ENCODE measurements around the gene ARHGAP4. TPM values are rescaled to one million over a fixed set of nuclear protein-coding genes. Genes with fewer than 3 reads are reported as not detected.

Gene ARHGAP4
- total RNA-seq, 2 donors from 2014 or later: 7.6 to 8.9 TPM

GRCh38 chrX:153864561-153865320 lies 61.3 kb downstream of the ARHGAP4 start:
- H3K27me3 ChIP-seq: no peaks in the 10 kb centered on the region
- TF ChIP-seq, protein P1, sequence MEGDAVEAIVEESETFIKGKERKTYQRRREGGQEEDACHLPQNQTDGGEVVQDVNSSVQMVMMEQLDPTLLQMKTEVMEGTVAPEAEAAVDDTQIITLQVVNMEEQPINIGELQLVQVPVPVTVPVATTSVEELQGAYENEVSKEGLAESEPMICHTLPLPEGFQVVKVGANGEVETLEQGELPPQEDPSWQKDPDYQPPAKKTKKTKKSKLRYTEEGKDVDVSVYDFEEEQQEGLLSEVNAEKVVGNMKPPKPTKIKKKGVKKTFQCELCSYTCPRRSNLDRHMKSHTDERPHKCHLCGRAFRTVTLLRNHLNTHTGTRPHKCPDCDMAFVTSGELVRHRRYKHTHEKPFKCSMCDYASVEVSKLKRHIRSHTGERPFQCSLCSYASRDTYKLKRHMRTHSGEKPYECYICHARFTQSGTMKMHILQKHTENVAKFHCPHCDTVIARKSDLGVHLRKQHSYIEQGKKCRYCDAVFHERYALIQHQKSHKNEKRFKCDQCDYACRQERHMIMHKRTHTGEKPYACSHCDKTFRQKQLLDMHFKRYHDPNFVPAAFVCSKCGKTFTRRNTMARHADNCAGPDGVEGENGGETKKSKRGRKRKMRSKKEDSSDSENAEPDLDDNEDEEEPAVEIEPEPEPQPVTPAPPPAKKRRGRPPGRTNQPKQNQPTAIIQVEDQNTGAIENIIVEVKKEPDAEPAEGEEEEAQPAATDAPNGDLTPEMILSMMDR (IDR thresholded peaks at IDR 0.05): no peak
- H3K27ac ChIP-seq: no peak overlapping the region
- no peak overlapping the region for H3K4me3 ChIP-seq
- H3K9me3 ChIP-seq: no peaks in the 10 kb centered on the region
- no peak for DNase-seq (ENCODE audit: low spot score)
- H3K36me3 ChIP-seq: no peaks in the 10 kb centered on the region
- H3K4me1 ChIP-seq: no peaks in the 10 kb centered on the region

GRCh38 chrX:153864101-153864500 lies 62.0 kb downstream of the ARHGAP4 start:
- H3K4me3 ChIP-seq: no peak overlapping the region
- no peaks in the 10 kb centered on the region for H3K27me3 ChIP-seq
- TF ChIP-seq, protein P1 (IDR thresholded peaks at IDR 0.05): no peak
- H3K9me3 ChIP-seq: no peaks in the 10 kb centered on the region
- no peak overlapping the region for H3K27ac ChIP-seq
- no peaks in the 10 kb centered on the region for H3K36me3 ChIP-seq
- no peak for DNase-seq (ENCODE audit: low spot score)
- H3K4me1 ChIP-seq: no peaks in the 10 kb centered on the region

DNA sequence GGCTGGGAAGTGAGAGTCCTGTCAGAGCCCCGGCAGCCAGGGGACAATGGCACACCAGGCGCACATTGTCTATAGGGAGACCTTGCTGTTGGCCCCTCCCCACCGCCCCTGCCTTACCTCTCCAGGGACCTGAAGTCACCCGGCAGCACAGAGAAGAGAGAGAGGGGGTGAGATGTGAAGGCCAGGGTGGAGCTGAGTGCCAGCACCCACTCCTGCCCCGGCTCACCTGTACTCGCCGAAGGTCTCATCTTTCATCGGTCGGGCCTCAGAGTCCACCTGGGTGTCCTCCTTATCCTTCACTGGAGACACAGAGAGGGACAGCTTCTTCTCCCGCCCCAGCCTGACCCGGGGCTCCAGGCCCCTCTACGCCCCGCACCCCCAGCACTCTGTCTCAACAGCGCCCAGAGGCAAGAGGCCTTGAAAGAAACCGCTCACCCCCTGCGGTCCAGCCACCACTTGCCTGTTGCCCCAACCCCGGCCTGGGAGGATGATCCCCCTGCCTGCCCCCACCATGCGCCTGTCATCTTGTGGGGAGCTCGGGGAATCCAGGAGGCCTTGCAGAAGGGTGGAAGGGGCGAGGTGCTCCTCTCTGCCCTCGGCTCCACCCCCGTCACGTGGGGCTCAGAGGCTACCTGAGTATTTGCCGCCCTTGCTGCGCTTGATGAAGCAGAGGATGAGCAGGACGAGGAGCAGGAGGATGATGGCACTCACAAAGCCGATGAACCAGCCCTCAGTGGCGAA lies 62.6 kb downstream of the ARHGAP4 start:
- Histone ChIP-seq H3K4me1 (no peaks in the 10 kb centered on the region), H3K4me3 (no peak overlapping the region), H3K27ac (no peak overlapping the region), H3K9me3 (no peaks in the 10 kb centered on the region), H3K36me3 (no peaks in the 10 kb centered on the region), H3K27me3 (no peaks in the 10 kb centered on the region)
- TF ChIP-seq, protein P1 (IDR thresholded peaks at IDR 0.05): no peak
- no peak for DNase-seq (ENCODE audit: low spot score)

- no peak for DNase-seq (ENCODE audit: low spot score)
- H3K27ac ChIP-seq: no peak overlapping the region
- H3K27me3 ChIP-seq: no peaks in the 10 kb centered on the region
- TF ChIP-seq, protein P1 (IDR thresholded peaks at IDR 0.05): no peak
- H3K4me1 ChIP-seq: no peaks in the 10 kb centered on the region
- H3K9me3 ChIP-seq: no peaks in the 10 kb centered on the region
- H3K4me3 ChIP-seq: no peak overlapping the region
- H3K36me3 ChIP-seq: no peaks in the 10 kb centered on the region
Measured at GRCh38 chrX:153862369-153863250, 63.5 kb downstream of the ARHGAP4 start.

DNA sequence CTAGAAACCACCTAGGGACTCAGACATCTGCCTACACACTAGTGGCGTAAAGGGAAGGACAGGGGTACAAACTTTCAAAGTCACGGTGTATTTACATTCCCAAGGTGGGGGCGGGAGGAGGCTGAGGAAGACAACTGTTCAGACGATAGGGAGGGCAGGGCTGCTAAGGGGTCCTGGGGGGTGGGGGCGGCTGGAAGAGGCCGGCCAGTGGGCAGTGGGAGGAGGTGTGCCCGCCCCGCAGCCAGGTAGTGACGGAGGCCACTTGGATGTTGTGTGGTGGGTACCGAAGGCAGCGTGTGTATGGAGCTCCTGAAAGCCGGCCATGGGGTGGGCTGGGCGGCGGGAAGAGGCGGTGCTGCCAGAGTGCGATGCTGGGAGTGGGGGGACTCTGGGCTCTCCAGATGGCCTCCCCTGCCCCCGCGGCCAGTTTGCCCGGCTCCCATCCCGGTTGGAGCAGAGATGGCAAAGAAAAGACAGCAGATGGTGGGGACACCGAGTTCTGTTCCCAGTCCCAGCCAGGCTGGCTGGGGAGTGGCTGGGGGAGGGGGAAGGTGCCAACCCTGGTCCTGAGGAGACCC lies 64.2 kb downstream of the ARHGAP4 start:
- Histone ChIP-seq H3K9me3 (no peaks in the 10 kb centered on the region), H3K4me3 (no peak overlapping the region), H3K36me3 (no peaks in the 10 kb centered on the region), H3K4me1 (no peaks in the 10 kb centered on the region), H3K27me3 (no peaks in the 10 kb centered on the region), H3K27ac (no peak overlapping the region)
- no peak for DNase-seq (ENCODE audit: low spot score)
- TF ChIP-seq, protein P1 (IDR thresholded peaks at IDR 0.05): no peak

All from right atrium auricular region (tissue), 2 donors.